Measurements from ENCODE around the gene TNFAIP8. TPM values are rescaled to one million over a fixed set of nuclear protein-coding genes. Genes with fewer than 3 reads are reported as not detected.

The TNFAIP8 gene
- total RNA-seq, 1 donor from 2014 or later, result 40.6 TPM

DNA sequence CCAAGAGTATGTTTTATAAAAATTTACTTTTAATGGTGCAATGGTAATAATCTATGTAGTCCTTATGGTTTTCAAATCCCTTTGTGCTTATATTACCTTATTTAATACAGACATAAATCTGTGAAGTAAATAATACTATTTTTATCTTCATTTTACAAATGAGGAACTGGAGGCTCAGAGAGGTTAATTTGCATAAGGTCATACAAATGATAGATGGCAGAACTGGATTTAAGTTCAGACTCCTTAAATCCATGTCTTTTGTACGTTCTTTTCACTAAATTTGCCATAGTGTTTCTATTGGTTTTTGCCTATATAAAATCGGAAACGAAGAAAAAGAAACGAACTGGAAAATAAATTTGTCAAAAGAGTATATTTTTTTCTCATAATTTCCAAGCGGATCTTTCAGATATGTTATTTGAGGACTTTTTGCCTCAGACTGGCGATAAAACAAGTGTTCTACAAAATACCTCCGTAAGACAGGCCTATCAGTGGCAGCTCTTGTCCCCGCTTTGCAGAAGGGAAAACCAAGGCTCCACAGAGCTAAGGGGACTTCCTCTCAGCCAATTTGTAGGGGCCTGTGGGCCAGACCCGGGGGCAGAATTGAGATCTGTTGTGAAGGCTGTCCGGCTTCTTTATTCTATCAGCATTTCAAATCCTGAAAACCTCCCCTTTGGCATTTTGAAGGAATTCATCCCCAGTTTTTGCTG, 1.1 kb upstream of the TNFAIP8 start:
- H3K9ac ChIP-seq, result no peak overlapping the region
- TF ChIP-seq, protein P1, sequence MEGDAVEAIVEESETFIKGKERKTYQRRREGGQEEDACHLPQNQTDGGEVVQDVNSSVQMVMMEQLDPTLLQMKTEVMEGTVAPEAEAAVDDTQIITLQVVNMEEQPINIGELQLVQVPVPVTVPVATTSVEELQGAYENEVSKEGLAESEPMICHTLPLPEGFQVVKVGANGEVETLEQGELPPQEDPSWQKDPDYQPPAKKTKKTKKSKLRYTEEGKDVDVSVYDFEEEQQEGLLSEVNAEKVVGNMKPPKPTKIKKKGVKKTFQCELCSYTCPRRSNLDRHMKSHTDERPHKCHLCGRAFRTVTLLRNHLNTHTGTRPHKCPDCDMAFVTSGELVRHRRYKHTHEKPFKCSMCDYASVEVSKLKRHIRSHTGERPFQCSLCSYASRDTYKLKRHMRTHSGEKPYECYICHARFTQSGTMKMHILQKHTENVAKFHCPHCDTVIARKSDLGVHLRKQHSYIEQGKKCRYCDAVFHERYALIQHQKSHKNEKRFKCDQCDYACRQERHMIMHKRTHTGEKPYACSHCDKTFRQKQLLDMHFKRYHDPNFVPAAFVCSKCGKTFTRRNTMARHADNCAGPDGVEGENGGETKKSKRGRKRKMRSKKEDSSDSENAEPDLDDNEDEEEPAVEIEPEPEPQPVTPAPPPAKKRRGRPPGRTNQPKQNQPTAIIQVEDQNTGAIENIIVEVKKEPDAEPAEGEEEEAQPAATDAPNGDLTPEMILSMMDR (IDR thresholded peaks at IDR 0.05), result no peak
- TF ChIP-seq EZH2phosphoT487 (IDR thresholded peaks at IDR 0.05), result no peak
- no peak for TF ChIP-seq EZH2 (IDR thresholded peaks at IDR 0.05)
- H3K4me1 ChIP-seq, result peaks cover 8% of the 10 kb centered on the region
- no peak overlapping the region for H3K27ac ChIP-seq
- DNase-seq (ENCODE audit: low spot score), result no peak
- Mint-ChIP-seq H3K36me3 (no peaks in the 10 kb centered on the region), H3K9me3 (no peaks in the 10 kb centered on the region), H3K27ac (no peak overlapping the region), H3K4me1 (peaks cover 16% of the 10 kb centered on the region), H3K4me3 (no peak overlapping the region), H3K27me3 (ENCODE audit: insufficient read depth, low read depth) (peaks cover 16% of the 10 kb centered on the region)
- peaks cover 25% of the 10 kb centered on the region for H4K20me1 ChIP-seq (ENCODE audit: low read depth)
- peaks cover 22% of the 10 kb centered on the region for H3F3A ChIP-seq (ENCODE audit: low read depth)
- no peaks in the 10 kb centered on the region for H3K79me2 ChIP-seq (ENCODE audit: low read depth)
- no peaks in the 10 kb centered on the region for H3K9me3 ChIP-seq (ENCODE audit: low read depth)
- H3K36me3 ChIP-seq, result no peaks in the 10 kb centered on the region
- no peak overlapping the region for H2AFZ ChIP-seq (replicated peaks)
- H3K4me2 ChIP-seq, result peak overlapping the region; percentile 89
- no peak overlapping the region for H3K4me3 ChIP-seq
- peaks cover 43% of the 10 kb centered on the region for H3K27me3 ChIP-seq

DNA sequence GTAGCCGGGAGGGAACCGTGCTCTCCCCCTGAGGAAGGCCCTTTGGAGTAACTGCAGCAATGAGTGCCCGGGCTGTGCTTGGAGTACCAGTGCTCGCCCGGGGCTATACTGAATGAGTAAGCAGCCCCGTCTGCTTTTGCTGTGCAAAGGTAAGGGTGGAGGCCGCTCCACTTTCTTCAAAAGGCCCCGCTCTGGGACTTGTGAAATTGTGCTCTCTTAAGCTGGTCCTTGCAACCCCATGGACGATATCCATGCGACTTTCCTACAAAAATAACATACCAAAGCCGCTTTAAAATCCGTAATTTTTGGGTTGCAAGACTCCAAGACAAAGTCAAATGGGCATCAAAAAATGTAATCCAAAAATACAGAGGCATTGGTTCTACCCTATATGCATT, 578 bp upstream of the TNFAIP8 start:
- Histone ChIP-seq H2AFZ (replicated peaks) (no peak overlapping the region), H3K4me2 (peak overlapping the region; percentile 89), H3K36me3 (no peaks in the 10 kb centered on the region), H3K9me3 (ENCODE audit: low read depth) (no peaks in the 10 kb centered on the region), H3K79me2 (ENCODE audit: low read depth) (no peaks in the 10 kb centered on the region), H3K27ac (no peak overlapping the region), H3K4me3 (peak overlapping the region; percentile 68), H3K4me1 (peaks cover 8% of the 10 kb centered on the region), H3K27me3 (peaks cover 43% of the 10 kb centered on the region), H3F3A (ENCODE audit: low read depth) (peaks cover 22% of the 10 kb centered on the region), H3K9ac (no peak overlapping the region), H4K20me1 (ENCODE audit: low read depth) (peaks cover 25% of the 10 kb centered on the region)
- DNase-seq (ENCODE audit: low spot score), result peak; percentile 55
- TF ChIP-seq EZH2phosphoT487 (IDR thresholded peaks at IDR 0.05) (no peak), EZH2 (IDR thresholded peaks at IDR 0.05) (no peak)
- TF ChIP-seq, protein P1 (IDR thresholded peaks at IDR 0.05), result no peak
- Mint-ChIP-seq H3K4me1 (peaks cover 20% of the 10 kb centered on the region), H3K27ac (no peak overlapping the region), H3K9me3 (no peaks in the 10 kb centered on the region), H3K36me3 (no peaks in the 10 kb centered on the region), H3K4me3 (peak overlapping the region; percentile 73), H3K27me3 (ENCODE audit: insufficient read depth, low read depth) (peaks cover 16% of the 10 kb centered on the region)

DNA sequence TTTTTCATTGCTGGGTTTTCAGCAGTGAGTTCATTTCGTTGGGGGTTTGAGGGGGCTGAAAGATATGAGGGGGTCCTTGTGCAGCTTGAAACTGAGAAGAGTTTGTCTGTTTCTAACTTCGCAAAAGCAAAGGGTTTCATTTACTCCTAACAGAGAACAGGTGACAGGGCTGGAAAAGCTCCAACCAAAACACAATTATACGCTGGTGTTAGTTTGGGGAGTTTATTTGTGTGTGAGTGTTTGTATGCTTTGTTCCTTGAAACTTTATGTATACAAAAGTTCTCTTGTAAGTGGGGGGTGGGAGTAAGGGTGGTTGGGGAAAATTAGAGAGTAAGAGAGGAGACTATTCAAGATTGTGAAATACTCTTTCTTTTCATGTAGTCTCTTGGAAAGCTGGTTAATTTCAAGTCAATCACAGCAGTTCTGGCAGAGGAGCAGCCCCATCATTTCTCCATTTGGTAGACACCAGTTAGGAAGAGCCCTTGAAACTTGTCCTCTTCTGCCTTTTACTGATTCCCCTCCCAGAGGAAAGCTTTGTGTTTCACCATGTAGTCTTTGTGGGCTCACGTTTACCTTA, 881 bp downstream of the TNFAIP8 start:
- H3K9me3 ChIP-seq (ENCODE audit: low read depth), result no peaks in the 10 kb centered on the region
- H3K27me3 ChIP-seq, result peaks cover 43% of the 10 kb centered on the region
- Mint-ChIP-seq H3K9me3 (no peaks in the 10 kb centered on the region), H3K27ac (no peak overlapping the region), H3K27me3 (ENCODE audit: insufficient read depth, low read depth) (peaks cover 14% of the 10 kb centered on the region), H3K4me1 (peaks cover 28% of the 10 kb centered on the region), H3K36me3 (no peaks in the 10 kb centered on the region), H3K4me3 (peak overlapping the region; percentile 88)
- H3K79me2 ChIP-seq (ENCODE audit: low read depth), result no peaks in the 10 kb centered on the region
- TF ChIP-seq EZH2phosphoT487 (IDR thresholded peaks at IDR 0.05) (no peak), EZH2 (IDR thresholded peaks at IDR 0.05) (no peak)
- TF ChIP-seq, protein P1 (IDR thresholded peaks at IDR 0.05), result no peak
- no peak for DNase-seq (ENCODE audit: low spot score)
- H3K4me3 ChIP-seq, result peak overlapping the region; percentile 68
- H3K9ac ChIP-seq, result no peak overlapping the region
- H3F3A ChIP-seq (ENCODE audit: low read depth), result peaks cover 22% of the 10 kb centered on the region
- H3K4me1 ChIP-seq, result peaks cover 8% of the 10 kb centered on the region
- H3K36me3 ChIP-seq, result no peaks in the 10 kb centered on the region
- no peak overlapping the region for H3K27ac ChIP-seq
- H4K20me1 ChIP-seq (ENCODE audit: low read depth), result peaks cover 25% of the 10 kb centered on the region
- H2AFZ ChIP-seq (replicated peaks), result peak overlapping the region; percentile 88
- H3K4me2 ChIP-seq, result peak overlapping the region; percentile 89

Measured in neural progenitor cell (in vitro differentiated cells).